Ishikawa (cell line): ENCODE data around the gene MRAP.

Source experiments
- CREB1 ChIP-seq: IDR thresholded peaks from 2 replicates; pipeline ENCODE4 v1.6.1; 2012; ENCODE audit warnings: low read depth
- EP300 ChIP-seq: IDR thresholded peaks from 2 replicates; pipeline ENCODE4 v1.6.1; 2012; ENCODE audit warnings: borderline replicate concordance
- TCF12 ChIP-seq: IDR thresholded peaks from 2 replicates; pipeline ENCODE4 v1.6.1; 2012; ENCODE audit warnings: low read depth

DNA sequence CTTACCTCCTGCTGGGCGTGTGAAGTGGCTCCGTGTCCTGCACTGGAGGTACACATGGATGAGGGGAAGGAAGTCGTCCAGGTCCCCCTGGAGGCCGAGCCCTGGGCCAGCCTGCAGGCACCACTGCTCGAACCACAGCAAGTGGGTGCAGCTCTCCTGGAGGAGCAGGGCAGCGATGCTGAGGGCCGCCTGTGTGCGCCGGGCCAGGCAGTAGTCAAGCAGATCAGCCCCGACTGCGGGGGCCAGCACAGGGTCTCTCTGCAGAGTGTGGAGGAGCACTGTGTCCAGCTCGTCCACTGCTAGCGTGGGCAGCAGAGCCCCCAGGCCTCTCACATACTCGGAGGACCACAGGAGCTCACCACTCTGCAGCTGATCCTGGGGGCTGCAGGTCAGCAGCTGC lies 48.3 kb downstream of the MRAP start:
- TF ChIP-seq EP300: no peak
- no peak for TF ChIP-seq CREB1
- TF ChIP-seq TCF12: no peak
